ENCODE measurements around the gene PCDHGA1. TPM values are rescaled to one million over a fixed set of nuclear protein-coding genes. Genes with fewer than 3 reads are reported as not detected.
"Not testable (repeated sequence)": the region's sequence is repeated elsewhere in the genome, so short reads cannot be mapped to it uniquely, and the experiment has no call there.

Gene PCDHGA1
- total RNA-seq, 1 experiment from 2014 or later = 2.2 TPM

DNA sequence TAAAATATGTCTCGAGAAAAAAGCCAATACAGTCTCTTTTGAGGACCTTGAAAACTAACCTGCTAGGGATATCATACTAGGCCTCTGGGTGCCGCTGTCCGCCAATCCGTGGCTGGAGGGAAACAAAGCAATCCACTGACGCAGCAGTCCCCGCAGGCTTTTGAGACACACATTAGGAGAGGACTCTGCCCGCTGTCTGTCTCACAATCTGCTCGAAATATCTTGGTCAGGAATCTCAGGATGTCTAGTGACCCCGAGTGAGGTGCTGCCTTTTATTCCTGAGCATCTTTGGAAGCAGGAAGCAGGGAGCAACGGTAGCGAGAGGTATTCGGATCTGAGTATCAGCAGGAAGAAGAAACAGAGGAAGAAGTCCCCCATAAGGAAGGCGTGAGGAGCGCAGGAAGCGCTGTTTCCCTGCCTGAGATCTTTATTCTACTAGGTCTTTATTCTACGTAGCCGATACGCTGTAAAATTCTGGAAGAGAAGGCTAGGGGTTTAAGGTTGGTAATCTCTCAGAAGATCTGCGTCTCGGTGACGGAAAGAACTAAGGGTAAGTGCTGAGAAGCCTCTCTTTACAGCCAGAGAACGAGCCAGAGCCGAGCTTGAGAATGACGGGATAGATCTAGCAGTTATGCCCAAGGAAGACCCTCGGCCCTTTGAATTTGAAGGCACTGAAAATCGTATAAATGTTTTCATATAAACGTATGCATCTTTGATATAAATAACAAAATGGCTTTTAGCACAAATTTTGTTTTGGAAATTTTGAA lies 4.0 kb upstream of the PCDHGA1 start:
- Histone ChIP-seq H3K4me3 (ENCODE audit: low read depth, low read length, poor library complexity, severe bottlenecking) (peak overlapping the region; percentile 47), H3K4me1 (ENCODE audit: insufficient read depth, low read length, poor library complexity, severe bottlenecking) (no peaks in the 10 kb centered on the region), H3K27me3 (replicated peaks; ENCODE audit: insufficient read depth, low read depth, low read length, poor library complexity) (no peaks in the 10 kb centered on the region), H3K36me3 (ENCODE audit: insufficient read depth, low read length, poor library complexity, severe bottlenecking) (no peaks in the 10 kb centered on the region), H3K27ac (ENCODE audit: low read depth, low read length, poor library complexity, severe bottlenecking) (peak overlapping the region; percentile 76), H3K9me3 (ENCODE audit: low read depth, low read length, poor library complexity, severe bottlenecking) (peaks cover 32% of the 10 kb centered on the region)
- TF ChIP-seq, protein P1, sequence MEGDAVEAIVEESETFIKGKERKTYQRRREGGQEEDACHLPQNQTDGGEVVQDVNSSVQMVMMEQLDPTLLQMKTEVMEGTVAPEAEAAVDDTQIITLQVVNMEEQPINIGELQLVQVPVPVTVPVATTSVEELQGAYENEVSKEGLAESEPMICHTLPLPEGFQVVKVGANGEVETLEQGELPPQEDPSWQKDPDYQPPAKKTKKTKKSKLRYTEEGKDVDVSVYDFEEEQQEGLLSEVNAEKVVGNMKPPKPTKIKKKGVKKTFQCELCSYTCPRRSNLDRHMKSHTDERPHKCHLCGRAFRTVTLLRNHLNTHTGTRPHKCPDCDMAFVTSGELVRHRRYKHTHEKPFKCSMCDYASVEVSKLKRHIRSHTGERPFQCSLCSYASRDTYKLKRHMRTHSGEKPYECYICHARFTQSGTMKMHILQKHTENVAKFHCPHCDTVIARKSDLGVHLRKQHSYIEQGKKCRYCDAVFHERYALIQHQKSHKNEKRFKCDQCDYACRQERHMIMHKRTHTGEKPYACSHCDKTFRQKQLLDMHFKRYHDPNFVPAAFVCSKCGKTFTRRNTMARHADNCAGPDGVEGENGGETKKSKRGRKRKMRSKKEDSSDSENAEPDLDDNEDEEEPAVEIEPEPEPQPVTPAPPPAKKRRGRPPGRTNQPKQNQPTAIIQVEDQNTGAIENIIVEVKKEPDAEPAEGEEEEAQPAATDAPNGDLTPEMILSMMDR (conservative IDR thresholded peaks at IDR 0.05; ENCODE audit: low read depth, low read length) = peak; percentile 86
- no peak for TF ChIP-seq EZH2 (IDR thresholded peaks at IDR 0.05; ENCODE audit: borderline replicate concordance, low read depth, low read length, poor library complexity, severe bottlenecking)
- intact Hi-C loops (cut with micrococcal nuclease; ENCODE audit: unreplicated experiment) = no loop called here
- peak; percentile 93 for DNase-seq (ENCODE audit: low spot score)
- BruUV-seq (replicated peaks) = TSS peak; percentile 84
- CTCF ChIA-PET = interaction anchor here (0.5 to 0.8 kb wide), 3 partner anchors 103 to 237 kb away, joined by 3 read pairs; partner anchors contain the start of gene PCDHB14
- POLR2A ChIA-PET (ENCODE audit: low non-redundant PET) = interaction anchor here (0.6 kb wide), 1 partner anchor 232 kb away, joined by 3 read pairs; no protein-coding TSS in a partner anchor

DNA sequence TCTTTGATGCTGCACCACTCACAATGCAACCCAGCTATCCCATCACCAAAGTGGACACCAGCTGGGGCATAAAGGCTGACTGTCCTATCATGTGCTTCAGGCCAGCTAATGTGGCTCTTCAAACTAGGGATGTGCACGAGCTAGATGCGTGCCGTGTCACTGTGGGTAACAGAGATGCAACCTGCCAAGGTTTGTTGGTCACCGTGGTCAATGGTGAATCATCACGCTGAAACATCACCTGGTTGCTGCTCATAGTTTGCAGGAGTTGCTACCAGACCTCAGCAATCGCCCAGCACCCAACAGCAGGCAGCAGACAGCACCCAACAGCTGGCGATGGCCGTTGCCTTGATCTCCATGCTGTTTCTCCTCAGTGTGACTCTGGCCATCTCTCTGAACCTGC lies 2.1 kb upstream of the PCDHGA1 start:
- Histone ChIP-seq H3K4me1 (ENCODE audit: insufficient read depth, low read length, poor library complexity, severe bottlenecking) (no peaks in the 10 kb centered on the region), H3K4me3 (ENCODE audit: low read depth, low read length, poor library complexity, severe bottlenecking) (no peak overlapping the region), H3K9me3 (ENCODE audit: low read depth, low read length, poor library complexity, severe bottlenecking) (peaks cover 30% of the 10 kb centered on the region), H3K36me3 (ENCODE audit: insufficient read depth, low read length, poor library complexity, severe bottlenecking) (no peaks in the 10 kb centered on the region), H3K27ac (ENCODE audit: low read depth, low read length, poor library complexity, severe bottlenecking) (no peak overlapping the region), H3K27me3 (replicated peaks; ENCODE audit: insufficient read depth, low read depth, low read length, poor library complexity) (no peaks in the 10 kb centered on the region)
- POLR2A ChIA-PET (ENCODE audit: low non-redundant PET) = no interaction called here
- CTCF ChIA-PET = no interaction called here
- no TSS peak for BruUV-seq (replicated peaks)
- intact Hi-C loops (cut with micrococcal nuclease; ENCODE audit: unreplicated experiment) = no loop called here
- TF ChIP-seq, protein P1 (conservative IDR thresholded peaks at IDR 0.05; ENCODE audit: low read depth, low read length) = no peak
- TF ChIP-seq EZH2 (IDR thresholded peaks at IDR 0.05; ENCODE audit: borderline replicate concordance, low read depth, low read length, poor library complexity, severe bottlenecking) = no peak
- no peak for DNase-seq (ENCODE audit: low spot score)

DNA sequence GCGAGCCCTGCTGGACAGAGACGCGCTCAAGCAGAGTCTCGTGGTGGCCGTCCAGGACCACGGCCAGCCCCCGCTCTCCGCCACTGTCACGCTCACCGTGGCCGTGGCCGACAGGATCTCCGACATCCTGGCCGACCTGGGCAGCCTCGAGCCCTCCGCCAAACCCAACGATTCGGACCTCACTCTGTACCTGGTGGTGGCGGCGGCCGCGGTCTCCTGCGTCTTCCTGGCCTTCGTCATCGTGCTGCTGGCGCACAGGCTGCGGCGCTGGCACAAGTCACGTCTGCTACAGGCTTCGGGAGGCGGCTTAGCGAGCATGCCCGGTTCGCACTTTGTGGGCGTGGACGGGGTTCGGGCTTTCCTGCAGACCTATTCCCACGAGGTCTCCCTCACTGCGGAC lies 2.3 kb downstream of the PCDHGA1 start:
- intact Hi-C loops (cut with micrococcal nuclease; ENCODE audit: unreplicated experiment); POLR2A ChIA-PET (ENCODE audit: low non-redundant PET); H3K36me3 ChIP-seq (ENCODE audit: insufficient read depth, low read length, poor library complexity, severe bottlenecking); H3K4me3 ChIP-seq (ENCODE audit: low read depth, low read length, poor library complexity, severe bottlenecking); H3K27ac ChIP-seq (ENCODE audit: low read depth, low read length, poor library complexity, severe bottlenecking); CTCF ChIA-PET; H3K4me1 ChIP-seq (ENCODE audit: insufficient read depth, low read length, poor library complexity, severe bottlenecking); DNase-seq (ENCODE audit: low spot score); H3K27me3 ChIP-seq (replicated peaks; ENCODE audit: insufficient read depth, low read depth, low read length, poor library complexity); BruUV-seq (replicated peaks): not testable (repeated sequence)
- peaks cover 54% of the 10 kb centered on the region for H3K9me3 ChIP-seq (ENCODE audit: low read depth, low read length, poor library complexity, severe bottlenecking)

All from A673 (cell line).